Adrenal gland (tissue), 5 donors: ENCODE measurements around the gene CDH24.

Experiments used
- POLR2A ChIP-seq, 2 donors: fragments of 450-650 bp; IDR thresholded peaks; one replicate each; pipeline ENCODE4 v1.6.1; 2017; ENCODE audit warnings: antibody characterized with exemption in 2 of 2, mild to moderate bottlenecking in 2 of 2, moderate library complexity in 1 of 2
- TF ChIP-seq, protein P1 (sequence below), 6 experiments: fragments of 450-650 bp in 4 of 6; fragments of 200-600 bp in 2 of 6; sonication (generic) in 1 of 6; IDR thresholded peaks; 1 replicate in 5 of 6; 2 replicates in 1 of 6; pipeline versions ENCODE4 v1.5.1 to v1.8.0; 2016 to 2021; ENCODE audit warnings: antibody characterized with exemption in 6 of 6, mild to moderate bottlenecking in 2 of 6, moderate library complexity in 1 of 6
- donor health status: DM: no; HTN: no; CAD: no.

DNA sequence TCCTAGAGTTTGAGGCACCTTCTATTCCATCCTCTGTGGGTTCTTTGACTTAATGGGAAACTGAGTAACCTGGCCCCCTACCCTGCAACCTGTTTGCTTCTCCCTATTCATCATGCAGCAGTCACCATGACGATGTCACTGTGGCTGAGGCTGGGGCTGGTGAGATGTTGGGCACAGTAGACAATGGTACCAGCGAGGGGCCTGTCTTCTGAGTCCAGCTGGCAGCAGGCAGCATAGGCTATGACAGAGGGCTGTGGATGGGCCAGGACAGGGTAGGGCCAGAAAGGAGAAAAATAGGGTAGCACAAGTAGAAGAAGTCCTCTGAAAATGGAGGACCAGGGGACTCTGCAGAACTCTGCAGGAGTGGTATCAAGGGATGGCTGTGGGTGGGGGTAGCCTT, 45.5 kb upstream of the CDH24 start:
- TF ChIP-seq, protein P1, sequence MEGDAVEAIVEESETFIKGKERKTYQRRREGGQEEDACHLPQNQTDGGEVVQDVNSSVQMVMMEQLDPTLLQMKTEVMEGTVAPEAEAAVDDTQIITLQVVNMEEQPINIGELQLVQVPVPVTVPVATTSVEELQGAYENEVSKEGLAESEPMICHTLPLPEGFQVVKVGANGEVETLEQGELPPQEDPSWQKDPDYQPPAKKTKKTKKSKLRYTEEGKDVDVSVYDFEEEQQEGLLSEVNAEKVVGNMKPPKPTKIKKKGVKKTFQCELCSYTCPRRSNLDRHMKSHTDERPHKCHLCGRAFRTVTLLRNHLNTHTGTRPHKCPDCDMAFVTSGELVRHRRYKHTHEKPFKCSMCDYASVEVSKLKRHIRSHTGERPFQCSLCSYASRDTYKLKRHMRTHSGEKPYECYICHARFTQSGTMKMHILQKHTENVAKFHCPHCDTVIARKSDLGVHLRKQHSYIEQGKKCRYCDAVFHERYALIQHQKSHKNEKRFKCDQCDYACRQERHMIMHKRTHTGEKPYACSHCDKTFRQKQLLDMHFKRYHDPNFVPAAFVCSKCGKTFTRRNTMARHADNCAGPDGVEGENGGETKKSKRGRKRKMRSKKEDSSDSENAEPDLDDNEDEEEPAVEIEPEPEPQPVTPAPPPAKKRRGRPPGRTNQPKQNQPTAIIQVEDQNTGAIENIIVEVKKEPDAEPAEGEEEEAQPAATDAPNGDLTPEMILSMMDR (IDR thresholded peaks at IDR 0.05): no peak
- TF ChIP-seq POLR2A (IDR thresholded peaks at IDR 0.05): no peak
